ENCODE data around the gene TMEM87A.
"Not testable (repeated sequence)": the region's sequence is repeated elsewhere in the genome, so short reads cannot be mapped to it uniquely, and the experiment has no call there.

The TMEM87A gene

GRCh38 chr15:42272939-42273899 is at the start of gene TMEM87A, which contains the start of gene GANC:
Gene TMEM87A, minus strand, starts transcription at chr15:42273433. Its CDS starts 35 bp downstream, at chr15:42273398.
Gene GANC, plus strand, starts transcription at chr15:42273201. Its CDS starts 1,281 bp downstream, at chr15:42274482.
- DNase-seq: peak; percentile 98

- no peak for DNase-seq
Measured at GRCh38 chr15:42319206-42319605, 46.0 kb upstream of the TMEM87A start.

GRCh38 chr15:42316282-42316805 is 43.1 kb upstream of the TMEM87A start:
- DNase-seq: not testable (repeated sequence)

GRCh38 chr15:42315521-42315920 is 42.3 kb upstream of the TMEM87A start:
- no peak for DNase-seq

GRCh38 chr15:42314818-42315217 is 41.6 kb upstream of the TMEM87A start:
- no peak for DNase-seq

GRCh38 chr15:42313463-42313862 is 40.2 kb upstream of the TMEM87A start:
- no peak for DNase-seq

GRCh38 chr15:42306681-42307080 is 33.4 kb upstream of the TMEM87A start:
- no peak for DNase-seq

- not testable (repeated sequence) for DNase-seq
Measured at GRCh38 chr15:42301004-42301403, 27.8 kb upstream of the TMEM87A start.

GRCh38 chr15:42289166-42289565 is 15.9 kb upstream of the TMEM87A start:
- no peak for DNase-seq

GRCh38 chr15:42287931-42288330 is 14.7 kb upstream of the TMEM87A start:
- DNase-seq: no peak

- DNase-seq: no peak
Measured at GRCh38 chr15:42286445-42287029, 13.3 kb upstream of the TMEM87A start.

GRCh38 chr15:42285034-42285433 is 11.8 kb upstream of the TMEM87A start:
- no peak for DNase-seq

- no peak for DNase-seq
Measured at GRCh38 chr15:42284551-42284950, 11.3 kb upstream of the TMEM87A start.

GRCh38 chr15:42283671-42284070 is 10.4 kb upstream of the TMEM87A start:
- no peak for DNase-seq

- DNase-seq: no peak
Measured at GRCh38 chr15:42282926-42283325, 9.7 kb upstream of the TMEM87A start.

GRCh38 chr15:42282344-42282743 is 9.1 kb upstream of the TMEM87A start:
- no peak for DNase-seq

GRCh38 chr15:42279234-42279723 is 6.0 kb upstream of the TMEM87A start:
- DNase-seq: no peak

GRCh38 chr15:42276762-42277161 is 3.5 kb upstream of the TMEM87A start:
- DNase-seq: no peak

GRCh38 chr15:42275780-42276391 is 2.7 kb upstream of the TMEM87A start:
- no peak for DNase-seq

- no peak for DNase-seq
Measured at GRCh38 chr15:42274702-42274989, 1.4 kb upstream of the TMEM87A start.

- DNase-seq: peak; percentile 60
Measured at GRCh38 chr15:42273900-42274701, 868 bp upstream of the TMEM87A start.

- DNase-seq: no peak
Measured at GRCh38 chr15:42270996-42271395, 2.2 kb downstream of the TMEM87A start.

GRCh38 chr15:42270551-42270950 is 2.7 kb downstream of the TMEM87A start:
- DNase-seq: no peak
